Astrocyte (in vitro differentiated cells and primary cell): ENCODE measurements around the gene MYLK2. TPM values are rescaled to one million over a fixed set of nuclear protein-coding genes. Genes with fewer than 3 reads are reported as not detected.

ENCODE experiments used
- DNase-seq: peaks from one replicate; pipeline ENCODE4 v3.0.0-alpha.2; 2010; ENCODE audit warnings: low read depth
- FAIRE-seq: peaks from 2 replicates; lab custom pipeline; 2011; peaks lifted over from hg19 to GRCh38; lab: Jason Lieb, UNC
- H2AFZ ChIP-seq: 2 replicates; pipeline ENCODE4 v1.6.0; 2012; ENCODE audit warnings: low read depth, low read length, inconsistent platforms
- H3K27ac ChIP-seq: 2 replicates; pipeline ENCODE4 v1.5.1; 2011; ENCODE audit warnings: low read depth, low read length, inconsistent platforms
- H3K27me3 ChIP-seq: 2 replicates; pipeline ENCODE4 v1.6.0; 2011; ENCODE audit warnings: low read length, inconsistent platforms; ENCODE audit not compliant: insufficient read depth
- H3K36me3 ChIP-seq: 2 replicates; pipeline ENCODE4 v1.5.1; 2011; ENCODE audit warnings: low read length, inconsistent platforms; ENCODE audit not compliant: insufficient read depth
- H3K4me1 ChIP-seq: 2 replicates; pipeline ENCODE4 v1.5.1; 2011; ENCODE audit warnings: low read length, inconsistent platforms; ENCODE audit not compliant: insufficient read depth
- H3K4me2 ChIP-seq: 2 replicates; pipeline ENCODE4 v1.6.0; 2012; ENCODE audit warnings: low read length, inconsistent platforms
- H3K4me3 ChIP-seq: 2 replicates; pipeline ENCODE4 v1.5.1; 2011; ENCODE audit warnings: low read depth, mild to moderate bottlenecking, low read length, inconsistent platforms; ENCODE audit not compliant: insufficient read depth
- H3K79me2 ChIP-seq: 2 replicates; pipeline ENCODE4 v1.6.0; 2012; ENCODE audit warnings: mild to moderate bottlenecking, low read length, inconsistent platforms; ENCODE audit not compliant: insufficient read depth
- H3K9ac ChIP-seq: 2 replicates; pipeline ENCODE4 v1.6.0; 2012; ENCODE audit warnings: mild to moderate bottlenecking, low read length, inconsistent platforms
- H3K9me3 ChIP-seq: 2 replicates; pipeline ENCODE4 v1.5.1; 2012; ENCODE audit warnings: low read depth, mild to moderate bottlenecking, low read length, inconsistent platforms; ENCODE audit not compliant: insufficient read depth
- H4K20me1 ChIP-seq: 2 replicates; pipeline ENCODE4 v1.6.0; 2012; ENCODE audit warnings: low read length, inconsistent platforms; ENCODE audit not compliant: insufficient read depth
- H3K27ac Mint-ChIP-seq: one replicate; pipeline ENCODE4 v1.8.0; 2021; ENCODE audit warnings: mild to moderate bottlenecking, mixed read lengths; ENCODE audit not compliant: unreplicated experiment
- H3K27me3 Mint-ChIP-seq: one replicate; pipeline ENCODE4 v1.8.0; 2021; ENCODE audit warnings: low read depth, mixed read lengths; ENCODE audit not compliant: unreplicated experiment
- H3K36me3 Mint-ChIP-seq: one replicate; pipeline ENCODE4 v1.8.0; 2021; ENCODE audit warnings: low read depth, mixed read lengths; ENCODE audit not compliant: unreplicated experiment
- H3K4me1 Mint-ChIP-seq: one replicate; pipeline ENCODE4 v1.8.0; 2021; ENCODE audit warnings: low read depth, mixed read lengths; ENCODE audit not compliant: unreplicated experiment
- H3K4me3 Mint-ChIP-seq: one replicate; pipeline ENCODE4 v1.8.0; 2021; ENCODE audit warnings: mild to moderate bottlenecking, moderate library complexity, mixed read lengths; ENCODE audit not compliant: unreplicated experiment
- H3K9me3 Mint-ChIP-seq: one replicate; pipeline ENCODE4 v1.8.0; 2021; ENCODE audit warnings: mild to moderate bottlenecking, mixed read lengths; ENCODE audit not compliant: unreplicated experiment
- CTCF ChIP-seq: IDR thresholded peaks from 2 replicates; pipeline ENCODE4 v1.5.1; 2011; ENCODE audit warnings: low read depth, mild to moderate bottlenecking, inconsistent platforms, low read length, moderate library complexity; ENCODE audit not compliant: insufficient read depth
- EZH2 ChIP-seq: IDR thresholded peaks from 2 replicates; pipeline ENCODE4 v1.6.1; 2012; ENCODE audit warnings: mild to moderate bottlenecking, low read length, inconsistent platforms; ENCODE audit not compliant: insufficient read depth
- total RNA-seq: library from RNA; stranded (reverse); gene quantifications from 2 replicates; pipeline ENCODE4 v1.2.1, GENCODE V29; 2021

The MYLK2 gene
- total RNA-seq, 1 donor from 2014 or later, result 2.1 TPM

DNA sequence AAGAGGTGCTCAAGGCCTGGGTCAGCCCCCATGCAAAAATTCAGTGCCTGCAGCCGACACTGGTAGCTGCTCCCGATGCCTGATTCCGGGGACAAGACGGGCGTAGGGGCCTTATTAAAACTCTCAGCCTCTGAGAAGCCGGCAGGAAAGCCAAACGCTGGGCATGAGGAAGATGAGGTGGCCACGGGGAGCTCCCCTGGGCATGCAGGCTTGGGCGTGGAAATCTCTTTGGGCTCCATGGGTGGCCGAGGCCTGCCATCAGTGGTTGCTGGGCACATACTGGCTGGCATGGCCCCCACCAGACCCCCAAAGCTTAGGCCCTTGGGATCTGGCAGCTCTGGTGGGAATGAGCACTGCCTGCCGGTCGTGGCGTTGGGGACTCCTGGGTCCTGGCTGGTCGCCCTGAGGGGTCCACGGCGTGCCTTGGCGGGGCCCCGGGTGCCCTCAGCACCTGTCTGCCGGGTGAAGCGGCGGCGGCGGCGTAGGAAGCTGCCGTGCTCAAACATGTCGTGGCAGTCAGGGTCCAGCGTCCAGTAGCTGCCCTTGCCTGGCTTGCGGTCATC lies 25.7 kb downstream of the MYLK2 start:
- no peaks in the 10 kb centered on the region for H3K36me3 Mint-ChIP-seq
- peak overlapping the region; percentile 86 for H3K4me3 Mint-ChIP-seq
- Histone ChIP-seq H3K4me1 (peaks cover 51% of the 10 kb centered on the region), H3K9me3 (no peaks in the 10 kb centered on the region), H2AFZ (no peak overlapping the region), H3K4me3 (no peak overlapping the region), H3K79me2 (peaks cover 14% of the 10 kb centered on the region), H3K27ac (no peak overlapping the region), H3K9ac (peak overlapping the region; percentile 7), H3K36me3 (no peaks in the 10 kb centered on the region), H3K4me2 (peak overlapping the region; percentile 84), H4K20me1 (no peaks in the 10 kb centered on the region), H3K27me3 (peaks cover 23% of the 10 kb centered on the region)
- DNase-seq (no peak), FAIRE-seq (no peak)
- H3K4me1 Mint-ChIP-seq, result peaks cover 38% of the 10 kb centered on the region
- H3K27me3 Mint-ChIP-seq, result peaks cover 21% of the 10 kb centered on the region
- H3K27ac Mint-ChIP-seq, result no peak overlapping the region
- peaks cover 9% of the 10 kb centered on the region for H3K9me3 Mint-ChIP-seq
- TF ChIP-seq EZH2 (no peak), CTCF (no peak)

GRCh38 chr20:31845300-31845863 lies 26.2 kb downstream of the MYLK2 start, which contains the start of gene FOXS1:
Gene FOXS1 (minus strand): TSS chr20:31845604. CDS start chr20:31845542, 62 bp downstream.
- Histone ChIP-seq H3K36me3 (no peaks in the 10 kb centered on the region), H3K27me3 (peaks cover 29% of the 10 kb centered on the region), H3K9ac (peak within 1 kb of the TSS; percentile 72), H3K4me3 (no peak within 1 kb of the TSS), H3K9me3 (no peaks in the 10 kb centered on the region), H4K20me1 (no peaks in the 10 kb centered on the region), H3K4me2 (peak within 1 kb of the TSS; percentile 84), H2AFZ (peak within 1 kb of the TSS; percentile 15), H3K27ac (no peak within 1 kb of the TSS), H3K4me1 (peaks cover 49% of the 10 kb centered on the region), H3K79me2 (peaks cover 14% of the 10 kb centered on the region)
- H3K27me3 Mint-ChIP-seq, result peaks cover 26% of the 10 kb centered on the region
- DNase-seq (no peak), FAIRE-seq (no peak)
- no peaks in the 10 kb centered on the region for H3K36me3 Mint-ChIP-seq
- TF ChIP-seq EZH2, result no peak
- no peak for TF ChIP-seq CTCF
- H3K27ac Mint-ChIP-seq, result no peak within 1 kb of the TSS
- peaks cover 38% of the 10 kb centered on the region for H3K4me1 Mint-ChIP-seq
- H3K9me3 Mint-ChIP-seq, result peaks cover 9% of the 10 kb centered on the region
- H3K4me3 Mint-ChIP-seq, result peak within 1 kb of the TSS; percentile 86

DNA sequence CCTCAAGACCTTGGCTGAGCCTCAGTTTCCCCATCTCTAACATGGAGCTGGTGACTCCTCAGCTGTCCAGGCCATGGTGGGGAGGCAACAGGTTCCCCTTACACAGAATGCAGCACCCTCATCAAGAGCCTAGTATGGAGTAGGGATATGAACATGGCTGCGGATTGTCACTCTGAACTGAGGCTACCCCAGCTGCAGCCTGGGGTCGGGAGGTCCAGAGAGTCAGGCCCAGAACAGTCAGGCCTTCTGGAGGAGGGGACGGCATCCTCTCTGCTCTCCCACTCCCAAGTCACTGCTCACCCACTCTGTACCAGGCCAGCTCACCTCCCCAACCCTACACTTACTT lies 27.6 kb downstream of the MYLK2 start:
- Mint-ChIP-seq H3K27ac (no peak overlapping the region), H3K4me3 (no peak overlapping the region)
- TF ChIP-seq CTCF (no peak), EZH2 (no peak)

More for the DNA sequence above, 27.6 kb downstream of the MYLK2 start:
- Histone ChIP-seq H3K9me3 (no peaks in the 10 kb centered on the region), H3K36me3 (no peaks in the 10 kb centered on the region), H2AFZ (no peak overlapping the region), H3K4me3 (no peak overlapping the region), H4K20me1 (no peaks in the 10 kb centered on the region), H3K27me3 (peaks cover 34% of the 10 kb centered on the region), H3K79me2 (peaks cover 14% of the 10 kb centered on the region), H3K9ac (no peak overlapping the region), H3K4me2 (no peak overlapping the region), H3K27ac (no peak overlapping the region), H3K4me1 (peaks cover 39% of the 10 kb centered on the region)
- Mint-ChIP-seq H3K9me3 (peaks cover 10% of the 10 kb centered on the region), H3K4me1 (peaks cover 30% of the 10 kb centered on the region), H3K36me3 (no peaks in the 10 kb centered on the region), H3K27me3 (peaks cover 38% of the 10 kb centered on the region)
- DNase-seq, result no peak
- FAIRE-seq, result no peak
